GM12864 (cell line): Measurements from ENCODE around the gene CRYBG3.
"Not testable (repeated sequence)": the region's sequence is repeated elsewhere in the genome, so short reads cannot be mapped to it uniquely, and the experiment has no call there.

Experiments used
- DNase-seq: peaks from one replicate; pipeline ENCODE4 v3.0.0-alpha.2; 2011; ENCODE audit warnings: low read depth
- H3K4me3 ChIP-seq: 2 replicates; pipeline ENCODE4 v1.5.1; 2011; ENCODE audit warnings: mild to moderate bottlenecking, low read depth, low read length, control low read depth
- CTCF ChIP-seq: IDR thresholded peaks from 2 replicates; pipeline ENCODE4 v1.5.1; 2011; ENCODE audit warnings: low read depth, mild to moderate bottlenecking, moderate library complexity, low read length, control low read depth, inconsistent platforms; ENCODE audit errors: missing control alignments

Gene CRYBG3

GRCh38 chr3:97831140-97831539 is 9.3 kb downstream of the CRYBG3 start:
- no peak for TF ChIP-seq CTCF
- DNase-seq: no peak
- no peak overlapping the region for H3K4me3 ChIP-seq

GRCh38 chr3:97833184-97833583 is 11.4 kb downstream of the CRYBG3 start:
- not testable (repeated sequence) for H3K4me3 ChIP-seq, DNase-seq

- DNase-seq: no peak
- H3K4me3 ChIP-seq: no peak overlapping the region
- TF ChIP-seq CTCF: no peak
Observed at GRCh38 chr3:97835761-97836160, 13.9 kb downstream of the CRYBG3 start.

GRCh38 chr3:97838393-97838792 is 16.6 kb downstream of the CRYBG3 start:
- DNase-seq: no peak
- H3K4me3 ChIP-seq: no peak overlapping the region
- no peak for TF ChIP-seq CTCF

GRCh38 chr3:97839944-97840343 is 18.1 kb downstream of the CRYBG3 start:
- H3K4me3 ChIP-seq: no peak overlapping the region
- no peak for DNase-seq
- no peak for TF ChIP-seq CTCF

- DNase-seq: no peak
- H3K4me3 ChIP-seq: no peak overlapping the region
- no peak for TF ChIP-seq CTCF
Observed at GRCh38 chr3:97841304-97841703, 19.5 kb downstream of the CRYBG3 start.

- TF ChIP-seq CTCF: no peak
- no peak for DNase-seq
- no peak overlapping the region for H3K4me3 ChIP-seq
Observed at GRCh38 chr3:97841956-97842355, 20.1 kb downstream of the CRYBG3 start.

GRCh38 chr3:97848779-97849178 is 27.0 kb downstream of the CRYBG3 start:
- no peak for DNase-seq
- no peak for TF ChIP-seq CTCF
- H3K4me3 ChIP-seq: no peak overlapping the region
